Measurements from ENCODE around the gene RNF207.
A peak's percentile ranks its signal among the peaks of the same experiment; 100 is the strongest.

RNF207 gene

GRCh38 chr1:6252374-6252710 lies 46.4 kb downstream of the RNF207 start:
- no peak for DNase-seq

- no peak for DNase-seq
These were observed 47.5 kb downstream of the RNF207 start for GRCh38 chr1:6253380-6253779.

- DNase-seq, result no peak
These were observed 48.8 kb downstream of the RNF207 start for GRCh38 chr1:6254691-6255090.

- no peak for DNase-seq
These were observed 50.7 kb downstream of the RNF207 start for GRCh38 chr1:6256645-6257044.

- DNase-seq, result no peak
These were observed 51.7 kb downstream of the RNF207 start for GRCh38 chr1:6257541-6258069.

GRCh38 chr1:6258675-6259074 lies 52.8 kb downstream of the RNF207 start:
- DNase-seq, result no peak

- no peak for DNase-seq
These were observed 53.8 kb downstream of the RNF207 start for GRCh38 chr1:6259491-6260362.

GRCh38 chr1:6260433-6260934 lies 54.6 kb downstream of the RNF207 start:
- DNase-seq, result no peak

- no peak for DNase-seq
These were observed 55.2 kb downstream of the RNF207 start, which contains the start of gene GPR153 for GRCh38 chr1:6260961-6261614. Gene GPR153, minus strand, starts transcription at chr1:6261098. Its CDS starts 6,193 bp downstream, at chr1:6254905.

GRCh38 chr1:6261615-6261995 lies 55.7 kb downstream of the RNF207 start:
- no peak for DNase-seq

- no peak for DNase-seq
These were observed 56.9 kb downstream of the RNF207 start for GRCh38 chr1:6262555-6263420.

- DNase-seq, result no peak
These were observed 57.8 kb downstream of the RNF207 start for GRCh38 chr1:6263716-6264115.

GRCh38 chr1:6265151-6265550 lies 59.2 kb downstream of the RNF207 start:
- DNase-seq, result no peak

GRCh38 chr1:6266641-6267040 lies 60.7 kb downstream of the RNF207 start:
- no peak for DNase-seq

- no peak for DNase-seq
These were observed 61.9 kb downstream of the RNF207 start for GRCh38 chr1:6267686-6268322.

GRCh38 chr1:6268415-6268814 lies 62.5 kb downstream of the RNF207 start:
- DNase-seq, result no peak

- no peak for DNase-seq
These were observed 63.4 kb downstream of the RNF207 start for GRCh38 chr1:6269296-6269695.

GRCh38 chr1:6269720-6270400 lies 63.9 kb downstream of the RNF207 start:
- DNase-seq, result no peak

- DNase-seq, result peak; percentile 51
These were observed 64.5 kb downstream of the RNF207 start for GRCh38 chr1:6270401-6270800.

Data from NCI-H2029 (cell line).